CD4-positive, alpha-beta T cell treated with Interleukin-21 for 1 hour (primary cell): ENCODE results near the gene MAP1LC3A.
"Not testable (repeated sequence)": the region's sequence is repeated elsewhere in the genome, so short reads cannot be mapped to it uniquely, and the experiment has no call there.

ENCODE experiments used
- DNase-seq: peaks from one replicate; pipeline ENCODE4 v3.0.0-alpha.2; 2020

Gene MAP1LC3A

GRCh38 chr20:34558320-34559218 lies at the start of gene MAP1LC3A:
Gene MAP1LC3A (plus strand): TSS chr20:34558718. CDS start chr20:34558869, 151 bp downstream.
- DNase-seq: peak; percentile 97

GRCh38 chr20:34510575-34510974 lies 47.9 kb upstream of the MAP1LC3A start:
- DNase-seq: no peak

GRCh38 chr20:34511891-34512265 lies 46.6 kb upstream of the MAP1LC3A start:
- DNase-seq: no peak

- no peak for DNase-seq
Observed at GRCh38 chr20:34512266-34512954, 46.1 kb upstream of the MAP1LC3A start.

- DNase-seq: peak; percentile 18
Observed at GRCh38 chr20:34512955-34513419, 45.5 kb upstream of the MAP1LC3A start.

GRCh38 chr20:34514034-34514433 lies 44.5 kb upstream of the MAP1LC3A start:
- not testable (repeated sequence) for DNase-seq

GRCh38 chr20:34514897-34515483 lies 43.5 kb upstream of the MAP1LC3A start:
- DNase-seq: no peak

- peak; percentile 79 for DNase-seq
Observed at GRCh38 chr20:34515484-34516246, 42.9 kb upstream of the MAP1LC3A start.

- peak; percentile 94 for DNase-seq
Observed at GRCh38 chr20:34516247-34517113, 42.0 kb upstream of the MAP1LC3A start, which contains the start of gene DYNLRB1. Gene DYNLRB1 (plus strand): TSS chr20:34516422. CDS start chr20:34516459, 37 bp downstream.

- DNase-seq: no peak
Observed at GRCh38 chr20:34517114-34517505, 41.4 kb upstream of the MAP1LC3A start.

- not testable (repeated sequence) for DNase-seq
Observed at GRCh38 chr20:34518863-34519262, 39.7 kb upstream of the MAP1LC3A start.

- DNase-seq: not testable (repeated sequence)
Observed at GRCh38 chr20:34519841-34520240, 38.7 kb upstream of the MAP1LC3A start.

- DNase-seq: peak; percentile 49
Observed at GRCh38 chr20:34522969-34523871, 35.3 kb upstream of the MAP1LC3A start.

GRCh38 chr20:34524426-34524825 lies 34.1 kb upstream of the MAP1LC3A start:
- no peak for DNase-seq

GRCh38 chr20:34525342-34525708 lies 33.2 kb upstream of the MAP1LC3A start:
- no peak for DNase-seq

GRCh38 chr20:34525709-34526416 lies 32.7 kb upstream of the MAP1LC3A start:
- DNase-seq: no peak

GRCh38 chr20:34526466-34526865 lies 32.1 kb upstream of the MAP1LC3A start:
- no peak for DNase-seq

- DNase-seq: no peak
Observed at GRCh38 chr20:34527016-34527415, 31.5 kb upstream of the MAP1LC3A start.

GRCh38 chr20:34528921-34529297 lies 29.6 kb upstream of the MAP1LC3A start:
- DNase-seq: no peak

GRCh38 chr20:34529742-34530141 lies 28.8 kb upstream of the MAP1LC3A start:
- DNase-seq: no peak
